ENCODE data around the gene CCDC71L. TPM values are rescaled to one million over a fixed set of nuclear protein-coding genes. Genes with fewer than 3 reads are reported as not detected.

Gene CCDC71L
- total RNA-seq, 1 donor from 2014 or later, result 108 TPM

DNA sequence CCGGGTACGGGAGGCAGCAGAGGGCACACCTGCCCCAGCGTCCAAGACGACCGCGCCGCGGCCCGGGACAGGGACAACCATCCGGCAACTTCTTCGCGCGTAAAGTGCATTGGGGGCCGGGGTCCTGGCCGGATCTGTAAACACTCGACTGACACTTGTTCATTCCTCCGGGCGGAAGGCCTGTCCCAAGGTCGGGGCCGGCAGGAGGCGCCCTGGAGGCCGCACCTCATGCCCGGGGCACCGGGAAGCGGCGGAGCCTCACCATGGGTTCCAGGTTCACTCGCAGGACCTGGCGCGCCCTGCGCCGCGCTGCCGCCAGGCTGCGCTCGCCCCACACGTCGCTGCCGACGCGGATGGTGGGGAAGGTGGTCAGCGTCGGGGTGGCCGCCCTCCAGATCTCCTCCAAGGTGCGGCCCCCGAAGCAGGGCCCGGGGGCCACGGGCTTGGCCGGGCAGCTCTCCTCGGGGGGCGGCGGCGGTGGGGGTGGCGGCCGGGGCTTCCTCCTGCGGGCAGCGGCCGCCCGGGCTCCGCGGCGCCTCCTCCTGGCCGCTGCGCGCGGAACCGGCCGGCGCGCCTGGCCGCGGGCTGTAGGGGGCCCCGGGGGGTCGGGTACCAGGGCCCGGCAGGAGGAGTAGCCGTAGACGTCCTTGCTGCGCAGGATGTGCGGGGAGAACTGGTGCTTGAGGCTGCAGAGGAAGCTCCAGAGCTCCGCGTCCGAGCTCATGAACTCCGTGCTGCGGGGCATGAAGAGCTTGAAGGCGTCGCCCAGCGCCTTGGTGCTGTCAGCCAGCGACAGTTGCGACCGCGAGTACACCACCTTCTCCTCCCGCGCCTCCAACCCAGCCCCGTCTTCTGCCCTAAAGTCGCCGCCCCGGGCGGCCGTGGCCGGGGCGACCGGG, 746 bp downstream of the CCDC71L start:
- DNase-seq (ENCODE audit: low spot score in 2 of 2) (peak; percentile 56 to 66), FAIRE-seq (no peak)

DNA sequence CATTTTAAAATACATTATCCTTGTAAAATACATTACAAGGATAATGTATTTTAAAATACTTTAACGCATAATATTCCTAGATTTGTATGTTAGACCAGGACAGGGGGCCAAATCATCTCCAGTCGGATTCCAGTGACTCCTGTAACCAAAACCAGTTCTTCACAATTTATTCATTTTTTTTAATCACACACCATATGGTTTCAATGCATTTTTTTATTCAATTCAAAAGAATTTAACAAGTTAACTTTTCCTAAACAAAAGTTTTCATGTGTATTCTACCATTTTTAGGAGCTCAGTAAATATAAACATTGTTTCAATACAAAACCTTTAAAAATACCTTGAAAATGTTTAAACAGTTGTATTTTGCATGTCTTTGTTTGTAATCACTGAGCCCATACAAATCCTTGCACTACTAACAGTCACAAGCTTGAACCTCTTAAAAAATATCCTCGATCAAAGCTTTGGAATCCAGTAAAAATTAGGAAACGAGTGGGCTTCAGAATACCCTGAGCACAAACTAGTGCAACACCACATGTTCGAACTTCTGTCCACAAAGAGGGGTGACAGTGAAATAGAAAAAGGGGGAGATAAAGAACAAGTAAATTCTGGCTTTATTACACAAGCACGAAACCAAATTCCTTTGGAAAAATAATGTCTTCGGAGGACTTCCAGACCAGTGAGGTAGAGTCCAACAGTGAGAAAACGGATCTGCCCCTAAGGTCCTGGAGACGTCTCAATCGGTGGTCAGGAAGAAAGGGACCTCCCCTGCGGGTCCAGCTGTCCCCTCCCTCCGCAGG, 1.6 kb downstream of the CCDC71L start:
- FAIRE-seq (no peak), DNase-seq (ENCODE audit: low spot score in 2 of 2) (no peak)

DNA sequence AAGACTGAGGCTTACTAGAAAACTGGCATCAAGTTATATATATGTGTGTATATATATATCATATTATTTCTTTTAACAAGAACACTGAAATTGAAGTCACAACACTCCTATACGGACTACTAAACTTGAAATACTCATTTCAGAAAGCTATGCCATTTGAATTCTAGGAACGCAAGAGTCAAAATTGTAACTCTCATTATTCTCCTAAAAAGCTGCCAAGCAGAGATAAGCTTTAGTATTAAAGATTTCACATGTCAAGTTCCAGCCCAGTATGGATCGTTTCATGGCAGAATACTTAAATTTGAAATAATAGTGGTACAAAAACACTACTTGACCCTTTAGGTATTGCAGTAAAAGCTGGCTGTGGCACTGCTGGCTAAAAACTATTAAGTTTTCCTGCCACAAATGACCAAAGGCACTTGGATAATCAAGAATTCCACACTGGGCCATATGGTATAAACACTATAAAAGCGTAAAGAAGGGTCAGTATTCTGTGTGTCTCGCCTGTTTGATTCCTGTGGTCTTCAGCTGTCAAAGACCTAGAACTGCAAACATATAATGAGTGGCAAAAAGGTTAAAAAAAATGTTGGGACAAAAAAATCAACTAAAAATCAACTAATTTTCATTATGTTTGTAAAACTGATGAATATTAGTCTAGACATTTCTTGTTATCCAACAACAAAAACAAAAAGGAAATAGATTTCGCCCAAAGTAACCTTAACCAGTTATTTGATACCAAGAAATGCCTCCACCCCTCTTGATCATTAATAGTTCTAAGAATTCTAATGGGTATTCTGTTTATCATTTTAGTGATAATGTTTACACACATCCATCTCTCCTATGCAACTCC, 2.4 kb downstream of the CCDC71L start:
- FAIRE-seq, result no peak
- no peak for DNase-seq (ENCODE audit: low spot score in 2 of 2)

DNA sequence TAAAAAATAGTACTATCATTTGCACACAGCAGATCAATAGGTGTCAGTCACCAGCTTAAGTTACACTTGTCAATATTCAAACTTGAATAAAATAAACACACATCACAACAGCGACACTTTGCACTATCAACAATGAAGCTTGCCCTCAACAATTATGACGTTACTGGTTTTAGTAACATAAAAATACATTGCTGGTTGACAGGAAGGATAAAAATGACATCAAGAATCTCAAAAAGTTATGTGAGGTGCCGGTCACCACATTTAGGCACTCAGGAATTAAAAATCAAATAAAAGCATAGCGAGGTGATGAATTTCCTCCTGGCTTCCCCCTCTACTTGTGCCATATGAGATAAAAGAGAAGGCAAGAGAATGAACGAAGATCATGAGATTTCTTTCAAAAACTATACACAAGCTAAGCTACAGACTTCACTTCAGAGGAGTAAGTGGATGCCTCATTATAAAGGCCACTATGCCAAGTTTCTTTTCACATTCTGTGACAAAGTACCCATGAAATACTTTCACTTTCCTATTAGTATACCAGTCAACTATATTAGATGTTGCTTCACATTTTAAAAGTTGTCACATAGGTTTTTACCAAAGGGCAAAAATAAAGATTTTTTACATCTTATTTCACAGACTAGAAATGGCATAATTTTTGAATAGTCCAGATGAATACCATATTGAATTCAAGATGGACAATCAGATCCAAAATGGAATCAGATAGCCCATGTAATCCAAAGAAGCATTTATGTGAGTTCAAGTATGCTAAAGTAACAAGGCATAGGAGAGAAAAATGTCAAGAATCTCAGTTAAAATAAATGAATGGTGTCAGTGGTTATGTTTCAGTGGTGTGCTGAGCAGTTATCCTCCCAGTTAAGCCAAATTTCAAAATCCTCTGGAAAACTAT, 3.6 kb downstream of the CCDC71L start:
- no peak for DNase-seq (ENCODE audit: low spot score in 2 of 2)
- no peak for FAIRE-seq

DNA sequence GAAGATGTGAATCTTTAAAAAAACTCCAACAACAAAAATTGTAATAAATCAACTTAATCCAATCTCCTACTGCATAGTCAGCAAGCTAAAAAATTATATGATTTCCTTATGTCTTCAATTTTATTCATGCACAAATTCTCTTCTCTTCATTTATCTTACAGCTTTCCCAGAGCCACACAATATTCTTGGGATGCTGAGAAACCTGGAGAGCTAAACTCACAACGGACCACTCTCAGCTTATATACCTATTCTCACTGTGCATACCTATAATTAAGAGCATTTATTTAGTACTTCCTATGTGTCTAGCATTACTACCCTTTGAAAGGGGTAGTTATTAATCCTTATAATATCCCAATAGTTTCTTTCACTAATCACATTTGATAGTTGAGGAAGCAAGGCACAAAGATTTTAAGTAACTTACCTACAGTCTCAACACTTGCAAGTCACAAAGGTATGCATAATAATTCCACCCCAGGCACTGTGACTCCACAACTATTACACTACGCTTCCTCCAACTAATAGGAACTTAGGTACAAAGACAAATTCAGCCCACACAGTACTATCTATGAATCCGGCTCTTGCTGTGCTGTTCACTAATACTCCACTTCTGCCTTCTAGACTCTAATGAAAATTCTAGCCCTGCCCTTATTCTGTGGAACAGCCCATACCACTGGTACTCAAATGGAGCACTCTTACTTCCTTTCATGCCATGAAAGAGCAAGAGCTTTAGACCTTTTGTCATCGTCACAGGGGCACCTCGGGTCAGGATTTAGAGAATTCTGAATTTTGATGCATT, 5.1 kb downstream of the CCDC71L start:
- FAIRE-seq (no peak), DNase-seq (ENCODE audit: low spot score in 2 of 2) (no peak)

DNA sequence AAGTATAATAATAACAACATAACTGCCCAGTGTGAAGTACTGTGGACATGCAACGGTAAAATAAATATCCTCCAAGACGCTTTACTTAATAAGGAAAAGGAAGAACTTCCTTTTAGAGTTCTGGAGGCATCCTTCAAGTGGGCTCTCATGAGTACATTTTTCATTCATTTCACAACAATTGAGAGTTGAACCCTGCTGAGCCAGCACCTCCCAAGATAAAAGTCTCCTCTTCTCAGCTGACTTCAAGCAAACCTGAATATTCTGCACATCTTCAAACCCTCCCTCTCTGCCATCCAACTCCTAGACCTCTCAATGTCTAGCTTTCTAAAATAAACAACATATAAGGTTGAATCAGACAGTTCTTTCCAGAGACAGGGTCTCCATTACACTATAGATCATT, 7.5 kb downstream of the CCDC71L start:
- DNase-seq (ENCODE audit: low spot score in 2 of 2) (no peak), FAIRE-seq (no peak)

DNA sequence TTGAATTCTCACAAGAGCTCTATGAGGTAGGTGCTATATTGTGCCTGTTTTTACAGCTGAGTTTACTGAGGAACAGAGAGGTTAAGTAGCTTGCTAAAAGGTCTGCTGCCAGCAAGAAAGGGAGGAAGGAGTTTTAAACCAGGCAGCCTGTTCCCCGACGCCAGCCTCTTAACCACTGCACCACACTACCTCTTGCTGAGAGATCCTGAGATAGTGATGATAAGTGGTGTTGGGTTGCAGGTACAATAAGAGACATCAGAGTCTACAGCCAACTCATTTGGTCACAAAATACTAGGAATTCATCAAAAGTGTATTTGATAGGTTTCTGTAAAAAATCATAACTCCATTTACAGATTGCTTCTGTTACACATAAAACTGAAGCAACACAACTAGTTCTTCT, 8.0 kb downstream of the CCDC71L start:
- DNase-seq (ENCODE audit: low spot score in 2 of 2) (no peak), FAIRE-seq (no peak)

DNA sequence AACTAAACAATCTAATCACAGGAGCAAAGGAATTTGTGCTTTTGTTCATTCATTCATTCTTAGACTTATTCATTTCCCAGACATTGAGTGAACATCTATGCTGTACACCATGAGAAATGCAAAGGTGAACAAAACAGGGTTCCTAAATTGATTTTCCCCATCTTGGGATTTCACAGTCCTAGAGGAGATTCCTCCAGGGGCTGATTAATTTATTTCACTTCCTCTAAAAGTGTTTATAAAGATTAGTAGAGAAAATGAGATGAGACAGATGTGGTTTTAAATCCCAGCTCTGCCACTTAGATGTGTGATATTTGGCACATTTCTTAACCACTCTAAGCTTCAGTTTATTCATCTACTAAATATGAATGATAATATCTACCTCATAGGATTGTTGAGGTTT, 8.9 kb downstream of the CCDC71L start:
- DNase-seq (ENCODE audit: low spot score in 2 of 2) (no peak), FAIRE-seq (no peak)

DNA sequence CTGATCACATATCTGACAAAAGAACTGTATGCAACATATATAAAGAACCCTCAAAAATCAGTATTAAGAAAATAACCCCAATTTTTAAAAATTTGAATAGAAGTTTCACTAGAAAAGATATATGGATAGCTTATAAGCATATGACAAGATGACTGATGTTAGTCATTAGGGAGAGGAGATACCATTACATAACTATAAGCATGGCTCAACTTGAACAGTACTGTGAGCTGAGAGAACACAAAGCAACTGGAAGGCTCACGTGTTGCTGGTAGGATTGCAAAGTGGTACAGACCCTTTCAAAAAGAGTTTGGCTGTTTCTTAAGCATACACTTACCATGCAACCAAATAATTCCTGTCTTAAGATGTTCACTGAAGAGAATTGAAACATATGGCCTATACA, 14.7 kb downstream of the CCDC71L start:
- FAIRE-seq (no peak), DNase-seq (ENCODE audit: low spot score in 2 of 2) (no peak)

DNA sequence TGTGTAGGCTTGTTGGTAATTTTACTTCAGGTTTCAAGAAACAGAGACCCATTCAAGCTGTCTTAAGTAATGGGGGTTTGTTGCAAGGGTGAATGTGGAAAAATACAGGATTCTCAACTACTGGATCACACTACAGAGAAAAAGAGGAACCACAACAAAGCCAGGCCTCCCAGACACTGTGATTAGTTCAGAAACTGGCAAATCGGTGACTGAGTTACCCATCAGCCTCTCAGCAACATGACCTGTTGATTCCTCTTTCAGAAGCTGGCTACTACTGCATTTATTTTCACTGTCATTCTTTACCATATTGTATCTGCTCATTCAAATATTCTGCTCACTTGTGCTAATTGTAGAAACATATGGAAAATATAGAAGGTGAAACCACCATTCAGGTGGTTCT, 16.0 kb downstream of the CCDC71L start:
- no peak for DNase-seq (ENCODE audit: low spot score in 2 of 2)
- no peak for FAIRE-seq

DNA sequence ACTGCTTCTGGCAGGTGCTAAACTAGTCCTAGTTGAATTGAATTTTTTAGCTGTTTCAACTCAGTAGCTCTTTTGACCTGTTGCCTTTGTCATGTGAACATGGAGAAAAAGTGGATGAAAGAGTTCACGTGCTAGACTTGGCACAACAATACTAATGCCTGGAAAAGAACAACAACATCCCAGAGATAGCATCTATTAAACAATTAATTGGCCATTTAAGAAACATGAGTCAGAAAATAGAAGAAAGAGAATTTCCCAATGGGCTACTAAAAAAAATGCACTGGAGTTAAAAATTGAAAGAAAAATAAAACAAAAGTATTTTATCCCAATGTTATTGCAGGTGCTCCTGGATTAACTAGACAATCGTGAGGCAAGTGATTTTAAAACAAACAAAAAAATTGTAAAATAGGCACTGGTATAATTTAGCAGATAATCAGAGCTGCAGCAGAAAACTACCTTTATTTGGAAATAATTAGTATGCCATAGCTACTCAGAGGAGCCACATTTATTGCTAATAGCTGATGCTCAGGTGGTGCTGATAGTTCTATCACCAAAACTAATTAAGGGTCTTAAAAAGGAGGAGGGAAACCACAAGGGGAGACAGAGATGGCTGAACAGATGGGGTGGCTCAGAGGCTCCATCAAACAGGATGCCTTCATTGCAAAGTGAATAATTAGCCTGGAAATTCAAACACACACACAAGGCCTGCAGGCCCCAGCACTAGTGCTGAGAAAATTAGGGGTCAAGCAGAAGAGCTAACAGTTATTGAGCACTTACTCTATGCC, 17.6 kb downstream of the CCDC71L start:
- FAIRE-seq (no peak), DNase-seq (ENCODE audit: low spot score in 2 of 2) (no peak)

DNA sequence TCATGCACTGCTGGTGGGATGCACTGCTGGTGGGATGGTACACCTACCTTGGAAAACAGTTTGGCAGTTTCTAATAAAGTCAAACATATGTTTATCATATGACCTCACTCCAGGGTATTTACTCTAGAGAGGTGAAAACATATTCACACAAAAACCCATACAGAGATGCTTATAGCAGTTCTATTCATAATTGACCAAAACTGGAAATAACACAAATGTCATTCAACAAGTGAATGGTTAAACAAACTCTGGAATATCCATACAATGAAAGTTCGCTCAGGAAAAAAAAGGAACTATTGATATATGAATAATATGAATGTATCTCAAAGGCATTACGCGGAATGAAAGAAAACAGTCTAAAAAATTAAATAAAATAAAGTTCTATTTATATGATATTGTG, 19.5 kb downstream of the CCDC71L start:
- DNase-seq (ENCODE audit: low spot score in 2 of 2) (no peak), FAIRE-seq (no peak)

DNA sequence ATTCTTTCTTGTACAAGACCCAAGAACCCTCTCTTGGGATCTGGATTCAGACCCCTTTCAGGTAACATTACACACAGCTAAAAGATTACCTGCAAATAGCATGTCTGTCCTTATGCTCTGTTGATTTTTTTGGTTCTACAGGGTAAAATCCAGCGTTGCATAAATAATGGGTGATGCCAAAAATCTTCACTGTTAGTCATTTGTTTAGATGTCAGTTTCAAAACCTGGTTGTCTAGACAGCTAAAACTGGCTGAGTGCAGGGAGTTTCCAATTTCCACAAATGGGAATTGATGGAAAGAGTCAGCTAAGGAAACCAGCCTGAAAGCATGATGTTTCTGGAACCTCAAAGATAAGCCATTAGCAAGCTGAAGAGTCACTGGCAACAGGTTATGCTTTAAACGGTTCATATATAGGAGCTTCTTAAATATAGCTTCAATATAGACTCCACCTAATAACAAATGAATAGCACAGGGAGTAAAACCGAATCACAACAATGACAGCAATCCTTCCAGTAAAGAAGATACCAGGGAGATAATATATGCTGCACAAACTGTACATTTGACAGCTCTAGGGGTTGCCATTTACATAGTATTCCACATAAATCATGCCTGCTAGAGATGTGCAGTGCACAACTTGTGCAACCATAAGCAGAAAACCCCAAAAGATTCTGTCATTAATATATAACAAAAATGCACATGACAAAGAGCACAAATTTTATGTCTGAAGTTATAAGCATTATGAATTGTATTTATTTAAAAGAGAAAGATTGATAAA, 20.4 kb downstream of the CCDC71L start:
- FAIRE-seq (no peak), DNase-seq (ENCODE audit: low spot score in 2 of 2) (no peak)

DNA sequence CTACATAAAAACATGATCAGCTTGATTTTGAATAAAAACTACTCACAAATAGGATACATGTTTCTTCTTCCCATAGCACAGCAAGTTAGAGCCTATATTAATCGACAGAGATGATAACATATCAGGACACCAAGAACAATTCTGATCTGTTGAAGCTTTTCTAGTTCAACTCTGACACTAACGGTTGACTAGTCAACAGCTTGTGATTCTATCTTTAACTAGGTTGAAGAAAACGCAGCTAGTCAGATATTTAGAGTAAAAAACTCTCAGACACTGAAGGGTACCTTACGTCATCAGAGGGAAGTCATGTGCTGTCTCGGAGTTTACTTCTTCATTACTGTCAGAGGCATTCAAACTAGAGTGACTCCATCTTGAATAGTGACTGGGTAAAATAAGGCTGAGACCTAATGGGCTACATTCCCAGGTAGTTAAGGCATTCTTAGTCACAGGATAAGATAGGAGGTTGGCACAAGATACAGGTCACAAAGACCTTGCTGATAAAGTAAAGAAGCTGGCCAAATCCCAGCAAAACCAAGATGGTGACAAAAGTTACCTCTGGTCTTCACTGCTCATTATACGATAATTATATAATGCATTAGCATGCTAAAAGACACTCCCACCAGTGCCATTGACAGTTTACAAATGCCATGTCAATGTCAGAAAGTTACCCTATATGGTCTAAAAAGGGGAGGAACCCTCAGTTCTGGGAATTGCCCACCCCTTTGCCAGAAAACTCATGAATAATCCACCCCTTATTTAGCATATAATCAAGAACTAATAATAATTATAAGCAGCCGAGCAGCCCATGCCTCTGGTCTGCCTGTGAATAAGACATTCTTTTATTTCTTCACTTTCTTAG, 21.3 kb downstream of the CCDC71L start:
- no peak for DNase-seq (ENCODE audit: low spot score in 2 of 2)
- no peak for FAIRE-seq

DNA sequence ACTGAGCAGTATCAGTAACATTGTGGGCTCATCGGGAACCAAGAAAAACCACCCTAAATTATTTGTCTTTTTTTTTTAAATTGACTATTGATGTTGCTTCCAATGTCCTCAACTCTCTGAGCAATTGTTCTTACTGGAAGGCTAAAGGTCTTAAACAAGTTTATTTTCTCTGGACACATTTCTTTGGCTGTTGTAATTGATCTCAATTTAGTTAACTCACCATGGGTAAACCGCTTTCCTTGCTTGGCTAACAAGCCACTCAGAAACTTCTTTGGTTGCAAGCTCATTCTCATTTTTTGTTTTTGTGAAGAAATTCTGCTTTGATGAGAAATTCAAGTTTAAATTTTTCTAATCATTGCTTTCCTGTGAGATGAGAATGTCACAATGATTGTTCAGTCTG, 25.5 kb downstream of the CCDC71L start:
- FAIRE-seq (no peak), DNase-seq (ENCODE audit: low spot score in 2 of 2) (no peak)

DNA sequence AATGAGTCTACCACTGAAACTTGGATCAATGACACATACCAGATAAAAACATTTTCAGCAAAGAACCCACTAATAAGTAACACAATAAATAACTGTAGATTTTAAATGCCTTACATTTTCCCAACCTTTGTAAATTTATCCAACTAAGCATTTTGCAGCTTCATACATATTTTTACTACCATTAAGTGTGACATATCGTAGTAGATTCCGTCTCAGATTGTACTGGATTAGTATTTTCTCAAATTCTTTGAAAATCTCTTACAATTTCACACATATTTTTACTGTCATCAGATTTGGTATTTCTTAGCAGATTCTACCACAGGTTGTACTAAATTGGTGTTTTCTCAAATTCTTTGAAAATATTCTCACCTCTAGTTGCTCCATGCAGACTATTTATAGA, 26.0 kb downstream of the CCDC71L start:
- FAIRE-seq (no peak), DNase-seq (ENCODE audit: low spot score in 2 of 2) (no peak)

DNA sequence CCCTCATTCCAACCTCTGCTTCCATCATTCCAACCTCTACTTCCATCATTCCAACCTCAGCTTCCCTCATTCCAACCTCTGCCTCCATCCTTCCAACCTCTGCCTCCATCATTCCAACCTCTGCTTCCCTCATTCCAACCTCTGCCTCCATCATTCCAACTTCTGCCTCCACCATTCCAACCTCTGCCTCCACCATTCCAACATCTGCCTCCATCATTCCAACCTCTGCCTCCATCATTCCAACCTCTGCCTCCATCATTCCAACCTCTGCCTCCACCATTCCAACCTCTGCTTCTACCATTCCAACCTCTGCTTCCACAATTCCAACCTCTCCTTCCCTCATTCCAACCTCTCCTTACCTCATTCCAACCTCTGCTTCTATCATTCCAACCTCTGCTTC, 30.3 kb downstream of the CCDC71L start:
- FAIRE-seq (no peak), DNase-seq (ENCODE audit: low spot score in 2 of 2) (no peak)

Measured in frontal cortex (tissue), 4 donors.